Measurements from ENCODE around the gene FCF1. TPM values are rescaled to one million over a fixed set of nuclear protein-coding genes. Genes with fewer than 3 reads are reported as not detected.

Gene FCF1
- total and polyA plus RNA-seq, 2 of the 4 experiments (the other 2 are of a cell fraction), result 37.1 to 45.5 TPM

DNA sequence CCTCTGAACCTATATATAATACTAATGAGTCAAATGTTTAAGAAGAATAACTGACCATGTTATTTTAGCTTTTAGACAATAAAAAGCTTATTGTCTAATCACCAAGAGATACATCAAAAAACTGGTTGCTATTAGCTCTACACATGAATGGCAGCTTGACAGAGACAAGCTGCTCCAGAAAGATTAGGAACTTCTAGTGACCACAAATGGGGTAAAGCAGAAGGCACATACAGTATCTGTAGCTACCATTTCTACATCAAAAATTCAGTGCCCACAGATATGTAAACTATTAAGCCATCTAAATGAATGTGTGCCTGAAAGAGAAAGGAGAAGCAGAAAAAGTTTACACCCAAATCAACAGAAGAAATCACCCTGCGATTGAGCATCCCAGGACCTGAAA lies 2.5 kb upstream of the FCF1 start:
- peaks cover 23% of the 10 kb centered on the region; the same call in 1 of the 2 replicates for H4K20me1 ChIP-seq (ENCODE audit: insufficient read depth, low read length)
- no peak overlapping the region for H4K5ac ChIP-seq (ENCODE audit: low read depth, low read length)
- H3K56ac ChIP-seq (ENCODE audit: extremely low read depth, insufficient read depth, low read length), result no peak overlapping the region
- no peak overlapping the region for H2AK5ac ChIP-seq (ENCODE audit: low read depth, low read length)
- no peaks in the 10 kb centered on the region for H3K27me3 ChIP-seq (ENCODE audit: control insufficient read depth, insufficient read depth, low read length)
- H3K4ac ChIP-seq (ENCODE audit: low read depth, low read length), result no peak overlapping the region
- no peak overlapping the region for H4K8ac ChIP-seq (ENCODE audit: low read depth in 2 of 2, low read length in 2 of 2)
- no peak overlapping the region for H2AK9ac ChIP-seq (replicated peaks; ENCODE audit: low read depth, low read length, poor library complexity)
- H3K9me1 ChIP-seq (ENCODE audit: insufficient read depth, low read length), result peaks cover 4% of the 10 kb centered on the region
- no peak overlapping the region for H2BK5ac ChIP-seq (ENCODE audit: low read depth, low read length, poor library complexity, severe bottlenecking)
- H2AFZ ChIP-seq (replicated peaks; ENCODE audit: low read length, poor library complexity), result no peak overlapping the region
- peaks cover 21 to 60% of the 10 kb centered on the region in 2 experiments for H3K79me1 ChIP-seq (ENCODE audit: low read depth in 1 of 2, low read length in 2 of 2)
- ATAC-seq (ENCODE audit: low read depth), result no peak
- CTCF ChIA-PET, result interaction anchor here (0.6 kb wide), 1 partner anchor 15 kb away, joined by 3 read pairs; no protein-coding TSS in a partner anchor
- no peak overlapping the region for H3K14ac ChIP-seq (replicated peaks; ENCODE audit: low read depth, low read length)
- POLR2A ChIA-PET (ENCODE audit: unreplicated experiment), result interaction anchor here (0.6 kb wide), 1 partner anchor 139 kb away, joined by 3 read pairs; no protein-coding TSS in a partner anchor
- intact Hi-C loops (cut with micrococcal nuclease) (no loop called here), in situ Hi-C loops (cut with MboI; ENCODE audit: low sequenced_read_pairs) (no loop called here), dilution Hi-C loops (cut with HindIII; ENCODE audit: low sequenced_read_pairs, unreplicated experiment) (no loop called here)
- WGBS, 2 experiments (ENCODE audit: extremely low coverage in 2 of 2, insufficient read length in 1 of 2), result no CpG with 5 or more reads among the region's 1 CpG
- H3K27ac ChIP-seq (ENCODE audit: insufficient read depth, low read length), result no peak overlapping the region
- H2BK120ac ChIP-seq (ENCODE audit: low read depth, low read length), result no peak overlapping the region
- no peak for DNase-seq
- no peak for TF ChIP-seq MAZ (IDR thresholded peaks at IDR 0.05; ENCODE audit: borderline replicate concordance, low read depth, low read length)
- no peak for TF ChIP-seq CHD1 (IDR thresholded peaks at IDR 0.05; ENCODE audit: low read depth, low read length)
- no peak for TF ChIP-seq POLR2A (IDR thresholded peaks at IDR 0.05; ENCODE audit: low read depth, low read length)
- TF ChIP-seq SMC3 (IDR thresholded peaks at IDR 0.05; ENCODE audit: low read depth, low read length), result no peak
- no peak for TF ChIP-seq FOS (IDR thresholded peaks at IDR 0.05; ENCODE audit: low read depth, low read length)
- no peak for TF ChIP-seq RFX5 (IDR thresholded peaks at IDR 0.05; ENCODE audit: low read depth, low read length)
- TF ChIP-seq BHLHE40 (IDR thresholded peaks at IDR 0.05; ENCODE audit: low read depth, low read length), result no peak
- no peak for TF ChIP-seq CTCF (conservative IDR thresholded peaks at IDR 0.05; ENCODE audit: low read depth, low read length)
- no peak for TF ChIP-seq RAD21 (IDR thresholded peaks at IDR 0.05; ENCODE audit: low read length)
- no peak overlapping the region for H2BK20ac ChIP-seq (ENCODE audit: low read depth, low read length)
- no peak overlapping the region for H3K18ac ChIP-seq (ENCODE audit: low read depth, low read length)
- no peaks in the 10 kb centered on the region; the same call in 1 of the 2 replicates for H3K4me1 ChIP-seq (ENCODE audit: control insufficient read depth, insufficient read depth, low read length)
- no TSS peak for BruUV-seq (replicated peaks)
- H3K9ac ChIP-seq (ENCODE audit: low read depth, low read length), result no peak overlapping the region
- H4K91ac ChIP-seq (ENCODE audit: insufficient read depth, low read depth, low read length), result no peak overlapping the region
- H2BK15ac ChIP-seq (ENCODE audit: low read depth, low read length), result no peak overlapping the region
- no peaks in the 10 kb centered on the region for H3K9me3 ChIP-seq (ENCODE audit: control insufficient read depth, insufficient read depth, low read length)
- H3K23ac ChIP-seq (ENCODE audit: low read depth, low read length), result no peak overlapping the region
- H3K36me3 ChIP-seq (ENCODE audit: control insufficient read depth, insufficient read depth, low read length), result peaks cover 1% of the 10 kb centered on the region; the same call in 1 of the 2 replicates
- no peak overlapping the region for H3K4me2 ChIP-seq (ENCODE audit: low read depth, low read length)
- no peak overlapping the region for H3K4me3 ChIP-seq (ENCODE audit: insufficient read depth, low read depth, low read length)
